Measurements from ENCODE around the gene PHACTR1. TPM values are rescaled to one million over a fixed set of nuclear protein-coding genes. Genes with fewer than 3 reads are reported as not detected.

PHACTR1 gene
- total and polyA plus RNA-seq, 2 experiments from 2014 or later: 0.65 to 3.2 TPM

- H3K4me2 ChIP-seq (ENCODE audit: unreplicated experiment): no peak overlapping the region
- no peak overlapping the region for H3K27ac ChIP-seq
- in situ Hi-C loops (cut with MboI): no loop called here
- TF ChIP-seq EZH2phosphoT487 (IDR thresholded peaks at IDR 0.05; ENCODE audit: insufficient read depth, low read depth) (no peak), EZH2 (IDR thresholded peaks at IDR 0.05; ENCODE audit: insufficient read depth, poor library complexity, severe bottlenecking) (no peak)
- H3K27me3 ChIP-seq (replicated peaks; ENCODE audit: insufficient read depth): no peaks in the 10 kb centered on the region
- no peaks in the 10 kb centered on the region for H3F3A ChIP-seq (ENCODE audit: insufficient read depth)
- no peaks in the 10 kb centered on the region for H3K36me3 ChIP-seq (ENCODE audit: low read depth)
- H3K9ac ChIP-seq: no peak overlapping the region
- no peak overlapping the region for H2AFZ ChIP-seq
- no peaks in the 10 kb centered on the region for H3K9me2 ChIP-seq (ENCODE audit: insufficient read depth)
- no peak overlapping the region for H3K4me3 ChIP-seq
- H3K9me3 ChIP-seq (ENCODE audit: low read depth): no peaks in the 10 kb centered on the region
- H3K79me2 ChIP-seq (ENCODE audit: insufficient read depth): no peaks in the 10 kb centered on the region
- DNase-seq: no peak
- H4K20me1 ChIP-seq (ENCODE audit: insufficient read depth): no peaks in the 10 kb centered on the region
- H3K4me1 ChIP-seq (ENCODE audit: insufficient read depth): no peaks in the 10 kb centered on the region
- 87 to 94% methylated on average over 4 of the region's 4 CpGs for WGBS, 2 experiments (ENCODE audit: low coverage in 1 of 2, low lambda C conversion rate in 2 of 2, missing lambda C conversion rate in 2 of 2)
Observed at GRCh38 chr6:12995419-12995818, 278.9 kb downstream of the PHACTR1 start.

- in situ Hi-C loops (cut with MboI): no loop called here
- no peak for TF ChIP-seq EZH2phosphoT487 (IDR thresholded peaks at IDR 0.05; ENCODE audit: insufficient read depth, low read depth)
- TF ChIP-seq EZH2 (IDR thresholded peaks at IDR 0.05; ENCODE audit: insufficient read depth, poor library complexity, severe bottlenecking): no peak
- H3K27me3 ChIP-seq (replicated peaks; ENCODE audit: insufficient read depth): no peaks in the 10 kb centered on the region
Observed at GRCh38 chr6:13000537-13000936, 284.0 kb downstream of the PHACTR1 start.

GRCh38 chr6:13001927-13002326 lies 285.4 kb downstream of the PHACTR1 start:
- Histone ChIP-seq H3K27ac (no peak overlapping the region), H3K79me2 (ENCODE audit: insufficient read depth) (no peaks in the 10 kb centered on the region), H3K4me1 (ENCODE audit: insufficient read depth) (0 out of 2 replicates have a peak, but pooled peaks cover 8% of the 10 kb centered on the region), H3K4me2 (ENCODE audit: unreplicated experiment) (no peak overlapping the region), H4K20me1 (ENCODE audit: insufficient read depth) (no peaks in the 10 kb centered on the region), H3K9me2 (ENCODE audit: insufficient read depth) (no peaks in the 10 kb centered on the region), H3K4me3 (no peak overlapping the region), H3K9me3 (ENCODE audit: low read depth) (no peaks in the 10 kb centered on the region), H3F3A (ENCODE audit: insufficient read depth) (peaks cover 4% of the 10 kb centered on the region; the same call in 1 of the 2 replicates), H3K36me3 (ENCODE audit: low read depth) (no peaks in the 10 kb centered on the region), H3K27me3 (replicated peaks; ENCODE audit: insufficient read depth) (no peaks in the 10 kb centered on the region), H3K9ac (no peak overlapping the region), H2AFZ (no peak overlapping the region)
- 97 to 99% methylated on average over 3 of the region's 3 CpGs for WGBS, 2 experiments (ENCODE audit: low coverage in 1 of 2, low lambda C conversion rate in 2 of 2, missing lambda C conversion rate in 2 of 2)
- no peak for TF ChIP-seq EZH2phosphoT487 (IDR thresholded peaks at IDR 0.05; ENCODE audit: insufficient read depth, low read depth)
- no peak for TF ChIP-seq EZH2 (IDR thresholded peaks at IDR 0.05; ENCODE audit: insufficient read depth, poor library complexity, severe bottlenecking)
- in situ Hi-C loops (cut with MboI): no loop called here
- no peak for DNase-seq

More at GRCh38 chr6:13000537-13000936, 284.0 kb downstream of the PHACTR1 start:
- H3K27ac ChIP-seq: no peak overlapping the region
- H3K4me1 ChIP-seq (ENCODE audit: insufficient read depth): no peaks in the 10 kb centered on the region
- no peaks in the 10 kb centered on the region for H3F3A ChIP-seq (ENCODE audit: insufficient read depth)
- no peak overlapping the region for H3K4me2 ChIP-seq (ENCODE audit: unreplicated experiment)
- no peaks in the 10 kb centered on the region for H3K79me2 ChIP-seq (ENCODE audit: insufficient read depth)
- no peak overlapping the region for H3K9ac ChIP-seq
- no peak overlapping the region for H2AFZ ChIP-seq
- H3K4me3 ChIP-seq: no peak overlapping the region
- DNase-seq: no peak
- H4K20me1 ChIP-seq (ENCODE audit: insufficient read depth): no peaks in the 10 kb centered on the region
- H3K9me2 ChIP-seq (ENCODE audit: insufficient read depth): no peaks in the 10 kb centered on the region
- H3K9me3 ChIP-seq (ENCODE audit: low read depth): no peaks in the 10 kb centered on the region
- no peaks in the 10 kb centered on the region for H3K36me3 ChIP-seq (ENCODE audit: low read depth)

GRCh38 chr6:13004601-13005000 lies 288.0 kb downstream of the PHACTR1 start:
- Histone ChIP-seq H3K9me2 (ENCODE audit: insufficient read depth) (no peaks in the 10 kb centered on the region), H3K9ac (no peak overlapping the region), H3K4me2 (ENCODE audit: unreplicated experiment) (no peak overlapping the region), H2AFZ (no peak overlapping the region), H3F3A (ENCODE audit: insufficient read depth) (peaks cover 5% of the 10 kb centered on the region; the same call in 1 of the 2 replicates), H3K36me3 (ENCODE audit: low read depth) (no peaks in the 10 kb centered on the region), H3K27ac (no peak overlapping the region), H3K27me3 (replicated peaks; ENCODE audit: insufficient read depth) (no peaks in the 10 kb centered on the region), H3K9me3 (ENCODE audit: low read depth) (no peaks in the 10 kb centered on the region), H4K20me1 (ENCODE audit: insufficient read depth) (no peaks in the 10 kb centered on the region), H3K4me1 (ENCODE audit: insufficient read depth) (0 out of 2 replicates have a peak, but pooled peaks cover 9% of the 10 kb centered on the region), H3K79me2 (ENCODE audit: insufficient read depth) (no peaks in the 10 kb centered on the region), H3K4me3 (no peak overlapping the region)
- TF ChIP-seq EZH2phosphoT487 (IDR thresholded peaks at IDR 0.05; ENCODE audit: insufficient read depth, low read depth) (no peak), EZH2 (IDR thresholded peaks at IDR 0.05; ENCODE audit: insufficient read depth, poor library complexity, severe bottlenecking) (no peak)
- WGBS, 2 experiments (ENCODE audit: low coverage in 1 of 2, low lambda C conversion rate in 2 of 2, missing lambda C conversion rate in 2 of 2): 25 to 28% methylated on average over 2 of the region's 2 CpGs
- in situ Hi-C loops (cut with MboI): no loop called here
- no peak for DNase-seq

- no peak overlapping the region for H3K4me2 ChIP-seq (ENCODE audit: unreplicated experiment)
- DNase-seq: no peak
- no peak overlapping the region for H3K27ac ChIP-seq
- H3K9me2 ChIP-seq (ENCODE audit: insufficient read depth): no peaks in the 10 kb centered on the region
- no peak overlapping the region for H3K9ac ChIP-seq
- H3K4me1 ChIP-seq (ENCODE audit: insufficient read depth): 0 out of 2 replicates have a peak, but pooled peaks cover 9% of the 10 kb centered on the region
- 96 to 98% methylated on average over 5 of the region's 5 CpGs for WGBS, 2 experiments (ENCODE audit: low coverage in 1 of 2, low lambda C conversion rate in 2 of 2, missing lambda C conversion rate in 2 of 2)
- 0 out of 2 replicates have a peak, but pooled peaks cover 8% of the 10 kb centered on the region for H3K27me3 ChIP-seq (replicated peaks; ENCODE audit: insufficient read depth)
- H3K79me2 ChIP-seq (ENCODE audit: insufficient read depth): no peaks in the 10 kb centered on the region
- H3F3A ChIP-seq (ENCODE audit: insufficient read depth): peaks cover 5% of the 10 kb centered on the region; the same call in 1 of the 2 replicates
- no peak overlapping the region for H2AFZ ChIP-seq
- TF ChIP-seq EZH2 (IDR thresholded peaks at IDR 0.05; ENCODE audit: insufficient read depth, poor library complexity, severe bottlenecking): no peak
- TF ChIP-seq EZH2phosphoT487 (IDR thresholded peaks at IDR 0.05; ENCODE audit: insufficient read depth, low read depth): no peak
- no peaks in the 10 kb centered on the region for H3K9me3 ChIP-seq (ENCODE audit: low read depth)
- H3K4me3 ChIP-seq: no peak overlapping the region
- no peaks in the 10 kb centered on the region for H3K36me3 ChIP-seq (ENCODE audit: low read depth)
- no peaks in the 10 kb centered on the region for H4K20me1 ChIP-seq (ENCODE audit: insufficient read depth)
- in situ Hi-C loops (cut with MboI): no loop called here
Observed at GRCh38 chr6:13005994-13006393, 289.4 kb downstream of the PHACTR1 start.

All from GM23248 (cell line).